ENCODE results near the gene PIP4K2A.

GRCh38 chr10:22684699-22685098 is 29.7 kb downstream of the PIP4K2A start:
- no peak for TF ChIP-seq ZFP3 (CRISPR knock-in tag; IDR thresholded peaks at IDR 0.05)
- no peak for TF ChIP-seq PATZ1 (CRISPR knock-in tag; IDR thresholded peaks at IDR 0.05; ENCODE audit: borderline replicate concordance)
- TF ChIP-seq RARB (CRISPR knock-in tag; IDR thresholded peaks at IDR 0.05), result no peak
- TF ChIP-seq BACH2 (CRISPR knock-in tag; IDR thresholded peaks at IDR 0.05; ENCODE audit: borderline replicate concordance), result no peak
- TF ChIP-seq CSDC2 (CRISPR knock-in tag; IDR thresholded peaks at IDR 0.05), result no peak
- TF ChIP-seq PPARA (CRISPR knock-in tag; IDR thresholded peaks at IDR 0.05; ENCODE audit: borderline replicate concordance), result no peak
- TF ChIP-seq SNAI2 (CRISPR knock-in tag; IDR thresholded peaks at IDR 0.05), result no peak
- TF ChIP-seq ARNTL (CRISPR knock-in tag; IDR thresholded peaks at IDR 0.05; ENCODE audit: borderline replicate concordance, low read depth), result no peak
- no peak for TF ChIP-seq CREB5 (CRISPR knock-in tag; IDR thresholded peaks at IDR 0.05; ENCODE audit: low read depth)
- no peak for TF ChIP-seq ESRRG (CRISPR knock-in tag; IDR thresholded peaks at IDR 0.05)
- no peak for TF ChIP-seq ZFP30 (CRISPR knock-in tag; IDR thresholded peaks at IDR 0.05)
- TF ChIP-seq CSRNP3 (CRISPR knock-in tag; IDR thresholded peaks at IDR 0.05), result no peak
- no peak for TF ChIP-seq TOX (CRISPR knock-in tag; IDR thresholded peaks at IDR 0.05; ENCODE audit: borderline replicate concordance)

Data from SK-N-SH treated with all-trans-retinoic acid at 6 μM for 48 hours (cell line).